Neural crest cell (in vitro differentiated cells): ENCODE results near the gene SLC2A4RG. TPM values are rescaled to one million over a fixed set of nuclear protein-coding genes. Genes with fewer than 3 reads are reported as not detected.

Experiments
- DNase-seq: peaks from one replicate; pipeline ENCODE4 v3.0.0; 2021; ENCODE audit warnings: low read depth, mixed read lengths, low spot score
- H3K27ac Mint-ChIP-seq: one replicate; pipeline ENCODE4 v1.8.0; 2021; ENCODE audit warnings: mild to moderate bottlenecking, mixed read lengths; ENCODE audit not compliant: unreplicated experiment
- H3K27me3 Mint-ChIP-seq: 2 replicates; pipeline ENCODE4 v1.8.0; 2021; ENCODE audit warnings: low read depth, mild to moderate bottlenecking, mixed read lengths
- H3K36me3 Mint-ChIP-seq: 2 replicates; pipeline ENCODE4 v1.8.0; 2021; ENCODE audit warnings: low read depth, mild to moderate bottlenecking, mixed read lengths
- H3K4me1 Mint-ChIP-seq: 2 replicates; pipeline ENCODE4 v1.8.0; 2021; ENCODE audit warnings: mixed read lengths
- H3K4me3 Mint-ChIP-seq: one replicate; pipeline ENCODE4 v1.8.0; 2021; ENCODE audit warnings: mild to moderate bottlenecking, mixed read lengths
- H3K9me3 Mint-ChIP-seq: 2 replicates; pipeline ENCODE4 v1.8.0; 2021; ENCODE audit warnings: mixed read lengths
- CTCF ChIP-seq: fragments of 200-600 bp; sonication (generic); conservative IDR thresholded peaks from 2 replicates; pipeline ENCODE4 v1.5.0; 2021; ENCODE audit warnings: antibody characterized with exemption, mild to moderate bottlenecking
- total RNA-seq: library from RNA; stranded (reverse); gene quantifications from 2 replicates; pipeline ENCODE4 v1.2.1, GENCODE V29; 2021

SLC2A4RG gene
- total RNA-seq, 1 donor from 2014 or later = 79.1 TPM

- Mint-ChIP-seq H3K36me3 (no peaks in the 10 kb centered on the region), H3K4me1 (peaks cover 18% of the 10 kb centered on the region), H3K27me3 (no peaks in the 10 kb centered on the region), H3K4me3 (no peak overlapping the region), H3K27ac (no peak overlapping the region), H3K9me3 (no peaks in the 10 kb centered on the region)
- no peak for DNase-seq
- TF ChIP-seq CTCF = no peak
Measured at GRCh38 chr20:63782521-63782971, 43.0 kb downstream of the SLC2A4RG start.

GRCh38 chr20:63783970-63784369 is 44.4 kb downstream of the SLC2A4RG start:
- Mint-ChIP-seq H3K4me3 (no peak overlapping the region), H3K9me3 (no peaks in the 10 kb centered on the region), H3K27me3 (no peaks in the 10 kb centered on the region), H3K36me3 (no peaks in the 10 kb centered on the region), H3K27ac (no peak overlapping the region), H3K4me1 (peaks cover 10% of the 10 kb centered on the region)
- no peak for DNase-seq
- no peak for TF ChIP-seq CTCF

GRCh38 chr20:63785691-63786131 is 46.1 kb downstream of the SLC2A4RG start:
- Mint-ChIP-seq H3K36me3 (no peaks in the 10 kb centered on the region), H3K4me1 (peaks cover 10% of the 10 kb centered on the region), H3K9me3 (no peaks in the 10 kb centered on the region), H3K27me3 (no peaks in the 10 kb centered on the region), H3K27ac (no peak overlapping the region), H3K4me3 (no peak overlapping the region)
- no peak for TF ChIP-seq CTCF
- DNase-seq = no peak

- no peak for TF ChIP-seq CTCF
- H3K36me3 Mint-ChIP-seq = no peaks in the 10 kb centered on the region
- no peak overlapping the region for H3K27ac Mint-ChIP-seq
- H3K9me3 Mint-ChIP-seq = no peaks in the 10 kb centered on the region
- DNase-seq = no peak
- H3K4me3 Mint-ChIP-seq = no peak overlapping the region
- peaks cover 18% of the 10 kb centered on the region for H3K4me1 Mint-ChIP-seq
- H3K27me3 Mint-ChIP-seq = no peaks in the 10 kb centered on the region
Measured at GRCh38 chr20:63787302-63787701, 47.7 kb downstream of the SLC2A4RG start.

GRCh38 chr20:63787749-63788148 is 48.2 kb downstream of the SLC2A4RG start:
- Mint-ChIP-seq H3K4me1 (peaks cover 18% of the 10 kb centered on the region), H3K4me3 (no peak overlapping the region), H3K27me3 (no peaks in the 10 kb centered on the region), H3K36me3 (no peaks in the 10 kb centered on the region), H3K27ac (peak overlapping the region; percentile 85), H3K9me3 (no peaks in the 10 kb centered on the region)
- DNase-seq = no peak
- TF ChIP-seq CTCF = no peak
